RWPE2 (cell line): Measurements from ENCODE around the gene DGCR2.
"Not testable (repeated sequence)": the region's sequence is repeated elsewhere in the genome, so short reads cannot be mapped to it uniquely, and the experiment has no call there.

Experiments used
- ATAC-seq: fragments of 200-7000 bp; cut with Tn5 transposase; 3 replicates; pipeline ENCODE4 v1.9.1; 2021; ENCODE audit warnings: low read depth
- DNase-seq: peaks from one replicate; pipeline ENCODE4 v3.0.0-alpha.2; 2020; ENCODE audit warnings: low spot score
- H3K27ac ChIP-seq: fragments of 450-650 bp; 2 replicates; pipeline ENCODE4 v1.5.1; 2017; ENCODE audit warnings: mild to moderate bottlenecking; ENCODE audit not compliant: poor library complexity, severe bottlenecking
- H3K27me3 ChIP-seq: fragments of 250-450 bp; sonication (Bioruptor Pico); 2 replicates; pipeline ENCODE4 v1.5.1; 2021; ENCODE audit warnings: mild to moderate bottlenecking, moderate library complexity; ENCODE audit not compliant: insufficient read depth, poor library complexity, severe bottlenecking
- H3K36me3 ChIP-seq: fragments of 250-450 bp; sonication (Bioruptor Pico); 2 replicates; pipeline ENCODE4 v1.5.1; 2020; ENCODE audit warnings: low read depth, mild to moderate bottlenecking, moderate library complexity
- H3K4me1 ChIP-seq: fragments of 250-450 bp; sonication (Bioruptor Pico); 2 replicates; pipeline ENCODE4 v1.5.1; 2021; ENCODE audit warnings: mild to moderate bottlenecking, moderate library complexity; ENCODE audit not compliant: insufficient read depth, poor library complexity, severe bottlenecking
- H3K4me3 ChIP-seq: fragments of 250-450 bp; sonication (Bioruptor Pico); 2 replicates; pipeline ENCODE4 v1.5.1; 2021; ENCODE audit warnings: mild to moderate bottlenecking, moderate library complexity; ENCODE audit not compliant: severe bottlenecking
- H3K9me3 ChIP-seq: fragments of 250-450 bp; sonication (Bioruptor Pico); 2 replicates; pipeline ENCODE4 v1.5.1; 2021; ENCODE audit warnings: mild to moderate bottlenecking, moderate library complexity; ENCODE audit not compliant: severe bottlenecking
- TF ChIP-seq, protein P1 (sequence below): fragments of 450-650 bp; IDR thresholded peaks from one replicate; pipeline ENCODE4 v1.5.1; 2017; ENCODE audit warnings: mild to moderate bottlenecking, moderate library complexity; ENCODE audit not compliant: poor library complexity, severe bottlenecking

Gene DGCR2

DNA sequence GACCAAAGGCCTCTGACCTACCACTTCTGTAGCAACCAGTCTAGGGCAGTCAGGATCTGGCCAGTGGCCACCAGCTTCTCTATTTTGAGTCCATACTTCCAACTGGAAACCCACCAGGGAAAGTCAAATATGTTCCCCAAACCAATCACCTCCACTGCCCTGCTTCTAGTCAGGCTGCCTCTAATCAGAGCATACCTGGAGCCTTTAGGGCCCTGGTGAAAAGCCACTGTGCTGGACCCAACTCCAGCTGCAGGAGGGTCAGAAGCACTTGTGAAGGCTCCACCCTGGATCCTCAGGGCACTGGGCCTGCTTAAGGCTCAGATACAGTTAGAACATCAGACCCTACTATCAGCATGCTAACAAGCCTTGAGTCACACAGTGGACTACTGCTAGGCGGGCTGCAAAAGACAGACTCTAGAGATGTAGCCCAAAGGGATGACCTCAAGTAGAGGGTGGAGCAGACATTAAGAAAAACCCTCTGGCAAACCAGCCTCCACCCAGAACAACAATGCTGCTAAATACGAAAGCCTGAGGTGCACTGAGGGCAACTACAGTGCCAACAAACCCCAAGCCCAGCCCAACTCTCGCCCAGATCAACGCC is 69.2 kb downstream of the DGCR2 start:
- no peak overlapping the region for H3K27ac ChIP-seq
- no peaks in the 10 kb centered on the region for H3K9me3 ChIP-seq
- no peak overlapping the region for H3K4me3 ChIP-seq
- no peaks in the 10 kb centered on the region for H3K27me3 ChIP-seq
- H3K4me1 ChIP-seq: no peaks in the 10 kb centered on the region
- DNase-seq (no peak), ATAC-seq (no peak)
- peaks cover 67% of the 10 kb centered on the region for H3K36me3 ChIP-seq
- TF ChIP-seq, protein P1, sequence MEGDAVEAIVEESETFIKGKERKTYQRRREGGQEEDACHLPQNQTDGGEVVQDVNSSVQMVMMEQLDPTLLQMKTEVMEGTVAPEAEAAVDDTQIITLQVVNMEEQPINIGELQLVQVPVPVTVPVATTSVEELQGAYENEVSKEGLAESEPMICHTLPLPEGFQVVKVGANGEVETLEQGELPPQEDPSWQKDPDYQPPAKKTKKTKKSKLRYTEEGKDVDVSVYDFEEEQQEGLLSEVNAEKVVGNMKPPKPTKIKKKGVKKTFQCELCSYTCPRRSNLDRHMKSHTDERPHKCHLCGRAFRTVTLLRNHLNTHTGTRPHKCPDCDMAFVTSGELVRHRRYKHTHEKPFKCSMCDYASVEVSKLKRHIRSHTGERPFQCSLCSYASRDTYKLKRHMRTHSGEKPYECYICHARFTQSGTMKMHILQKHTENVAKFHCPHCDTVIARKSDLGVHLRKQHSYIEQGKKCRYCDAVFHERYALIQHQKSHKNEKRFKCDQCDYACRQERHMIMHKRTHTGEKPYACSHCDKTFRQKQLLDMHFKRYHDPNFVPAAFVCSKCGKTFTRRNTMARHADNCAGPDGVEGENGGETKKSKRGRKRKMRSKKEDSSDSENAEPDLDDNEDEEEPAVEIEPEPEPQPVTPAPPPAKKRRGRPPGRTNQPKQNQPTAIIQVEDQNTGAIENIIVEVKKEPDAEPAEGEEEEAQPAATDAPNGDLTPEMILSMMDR: no peak

GRCh38 chr22:19051381-19052072 is 70.7 kb downstream of the DGCR2 start:
- Histone ChIP-seq H3K9me3 (no peaks in the 10 kb centered on the region), H3K27me3 (no peaks in the 10 kb centered on the region), H3K4me3 (no peak overlapping the region), H3K4me1 (no peaks in the 10 kb centered on the region), H3K27ac (no peak overlapping the region), H3K36me3 (peaks cover 83% of the 10 kb centered on the region)
- ATAC-seq: no peak
- TF ChIP-seq, protein P1: no peak
- DNase-seq: no peak

GRCh38 chr22:19050847-19051246 is 71.4 kb downstream of the DGCR2 start:
- ATAC-seq, DNase-seq, H3K4me3 ChIP-seq, H3K9me3 ChIP-seq, H3K27ac ChIP-seq, H3K27me3 ChIP-seq, H3K4me1 ChIP-seq: not testable (repeated sequence)
- peaks cover 89% of the 10 kb centered on the region for H3K36me3 ChIP-seq

DNA sequence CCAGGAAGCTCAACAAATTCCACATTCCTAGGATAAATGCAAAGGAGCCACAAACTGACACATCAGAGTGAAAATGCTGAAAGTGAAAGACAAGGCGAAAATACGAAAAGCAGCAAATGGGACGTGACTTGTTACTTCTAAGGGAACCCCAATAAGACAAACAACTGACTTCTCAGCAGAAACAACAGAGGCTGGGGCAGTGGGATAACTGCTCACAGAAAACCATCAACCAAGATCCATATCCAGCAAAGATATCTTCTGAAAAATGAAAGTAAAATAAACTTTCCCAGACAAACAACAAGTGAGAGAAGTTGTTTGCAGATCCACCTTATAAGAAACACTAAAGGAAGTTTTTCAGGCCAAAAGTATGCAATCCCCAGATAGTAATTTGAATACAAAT is 72.1 kb downstream of the DGCR2 start:
- Histone ChIP-seq H3K36me3 (peaks cover 92% of the 10 kb centered on the region), H3K27ac (no peak overlapping the region), H3K27me3 (no peaks in the 10 kb centered on the region), H3K9me3 (no peaks in the 10 kb centered on the region), H3K4me1 (no peaks in the 10 kb centered on the region), H3K4me3 (no peak overlapping the region)
- DNase-seq (no peak), ATAC-seq (no peak)
- TF ChIP-seq, protein P1: no peak

GRCh38 chr22:19048531-19048930 is 73.7 kb downstream of the DGCR2 start:
- H3K4me1 ChIP-seq: no peaks in the 10 kb centered on the region
- no peaks in the 10 kb centered on the region for H3K9me3 ChIP-seq
- no peak overlapping the region for H3K4me3 ChIP-seq
- peaks cover 88% of the 10 kb centered on the region for H3K36me3 ChIP-seq
- no peaks in the 10 kb centered on the region for H3K27me3 ChIP-seq
- H3K27ac ChIP-seq: no peak overlapping the region
- no peak for ATAC-seq
- TF ChIP-seq, protein P1: no peak
- DNase-seq: peak; percentile 9
